Stimulated activated naive CD4-positive, alpha-beta T cell treated with Interleukin-2 at 50 U/mL for 16 hours (primary cell): Measurements from ENCODE around the gene CRYZ.

Experiments
- DNase-seq: peaks from one replicate; lab custom pipeline; 2025; lab: John Stamatoyannopoulos, UW

CRYZ gene

DNA sequence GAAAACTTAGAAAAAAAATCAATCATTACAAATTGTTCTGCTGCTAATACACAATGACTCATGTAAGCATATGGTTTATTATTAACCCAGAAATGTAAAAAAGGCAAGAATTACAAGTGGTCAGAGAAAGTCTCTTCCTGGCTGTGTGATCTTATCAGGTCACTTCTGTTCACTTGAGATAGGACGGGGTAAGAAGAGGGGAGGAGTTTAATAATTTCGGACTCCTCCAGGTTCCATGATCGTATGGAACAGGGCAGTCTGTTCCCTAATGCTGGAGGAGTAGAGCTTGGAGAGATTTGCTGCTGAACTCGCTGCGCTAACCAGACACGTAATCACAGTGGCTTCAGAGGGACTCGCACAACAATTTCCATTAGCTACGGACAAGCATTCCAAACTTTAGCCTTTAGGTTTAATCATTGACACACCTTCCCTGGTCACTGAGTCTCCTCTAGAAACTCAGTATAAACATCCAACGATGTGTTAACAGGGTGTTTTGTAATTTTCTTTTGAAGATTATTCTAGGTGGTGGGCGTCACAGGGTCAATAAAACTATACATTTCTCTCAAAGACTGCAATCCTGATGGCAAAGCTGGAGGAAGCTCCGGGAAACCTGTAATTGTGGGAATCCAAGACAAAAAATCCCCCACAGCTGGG, 1.3 kb downstream of the CRYZ start:
- no peak for DNase-seq

DNA sequence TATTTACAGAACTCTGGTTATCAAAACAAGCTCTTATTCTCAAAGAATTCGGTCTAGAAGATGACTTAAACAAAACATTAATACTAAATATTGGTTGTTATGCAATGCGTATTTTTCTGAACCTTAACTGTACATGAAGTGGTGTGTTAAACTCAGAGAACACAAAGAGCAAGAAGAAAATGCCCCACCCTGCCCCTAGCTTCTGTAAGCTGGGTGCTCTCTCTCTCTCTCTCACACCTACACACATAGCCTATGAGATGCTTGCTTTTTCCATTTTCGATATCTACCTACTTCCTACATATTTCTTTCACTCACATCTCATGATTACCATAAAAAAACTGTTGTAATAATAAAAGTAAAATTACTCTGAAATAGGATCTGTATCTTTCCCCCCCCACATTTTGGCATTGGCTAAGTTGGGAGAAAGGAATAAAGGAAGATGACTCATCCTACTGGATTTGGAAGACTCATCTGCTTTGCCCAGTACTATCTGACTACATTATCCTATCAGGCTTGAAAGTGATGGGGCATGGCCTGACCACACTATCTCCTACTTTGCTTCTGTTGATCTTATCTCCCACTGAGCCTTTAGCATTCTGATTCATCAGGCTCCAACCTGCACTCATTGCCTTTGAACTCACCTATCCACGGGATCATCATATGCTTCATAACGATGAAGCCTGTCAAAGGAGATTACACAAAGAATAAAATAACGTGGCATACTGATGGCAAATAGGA, 2.9 kb downstream of the CRYZ start:
- no peak for DNase-seq

DNA sequence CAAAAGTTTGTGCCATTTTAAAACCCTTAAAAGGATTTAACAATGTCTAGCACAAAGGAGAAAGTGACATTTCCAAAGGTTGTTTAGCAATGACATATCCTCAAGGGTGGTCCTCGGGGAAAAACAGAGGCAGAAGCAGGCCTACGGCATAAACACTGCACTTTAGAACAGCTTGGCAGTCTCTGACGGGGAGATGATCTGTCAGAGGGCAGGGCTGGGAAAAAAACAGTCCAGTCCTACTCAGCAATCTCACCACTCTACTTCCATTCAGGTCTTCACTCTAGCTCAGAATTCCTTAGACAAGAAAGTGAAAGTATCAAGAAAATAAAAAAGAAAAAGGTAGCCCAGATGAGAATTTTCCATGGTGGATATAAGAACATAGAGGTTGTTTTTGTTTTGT, 4.1 kb downstream of the CRYZ start:
- DNase-seq: no peak

DNA sequence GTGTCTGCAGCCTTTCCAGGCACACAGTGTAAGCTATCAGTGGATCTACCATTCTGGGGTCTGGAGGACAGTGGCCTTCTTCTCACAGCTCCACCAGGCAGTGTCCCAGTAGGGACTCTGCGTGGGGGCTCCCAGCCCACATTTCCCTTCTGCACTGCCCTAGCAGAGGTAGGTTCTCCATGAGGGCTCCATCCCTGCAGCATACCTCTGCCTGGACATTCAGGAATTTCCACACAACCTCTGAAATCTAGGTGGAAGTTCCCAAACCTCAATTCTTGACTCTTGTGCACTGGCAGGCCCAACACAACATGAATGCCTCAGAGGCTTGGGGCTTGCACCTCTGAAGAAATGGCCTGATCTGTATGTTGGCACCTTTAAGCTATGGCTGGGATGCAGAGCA, 6.8 kb downstream of the CRYZ start:
- no peak for DNase-seq

DNA sequence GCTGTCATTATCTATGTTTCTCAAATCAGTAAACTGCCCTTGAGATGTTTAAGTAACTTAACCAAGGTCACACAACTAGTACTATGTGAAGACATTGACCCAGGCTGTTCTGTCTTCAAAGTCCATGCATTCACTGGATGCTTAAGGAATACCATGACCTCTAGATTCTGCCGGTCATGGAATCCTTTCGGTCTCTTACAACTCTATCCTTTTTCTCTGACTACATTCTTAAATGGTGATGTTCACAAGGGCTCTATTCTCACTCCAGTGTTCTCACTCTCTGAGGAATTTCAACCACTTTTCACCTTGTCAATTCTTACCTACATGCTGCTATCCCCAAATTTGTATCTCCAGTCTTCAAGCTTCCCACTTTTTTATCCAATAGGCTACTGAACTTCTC, 15.2 kb downstream of the CRYZ start:
- no peak for DNase-seq

DNA sequence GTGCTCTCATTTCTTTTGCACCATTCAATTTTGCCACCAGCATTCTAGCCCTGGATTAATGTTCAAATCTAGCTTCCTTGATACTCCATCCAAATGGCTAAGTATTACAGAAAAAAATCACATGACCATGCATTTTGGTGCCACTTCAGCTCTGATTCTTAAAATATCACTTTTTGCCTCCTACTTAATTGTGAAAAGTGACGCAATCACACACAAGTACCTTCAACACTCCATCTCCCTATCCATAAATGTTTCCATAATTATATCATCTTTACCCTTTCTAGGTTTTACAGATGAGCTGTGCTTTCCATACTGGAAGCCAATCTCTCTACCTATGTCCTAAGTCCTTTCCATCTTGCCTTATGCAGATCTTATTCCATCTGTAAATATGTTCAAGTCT, 16.0 kb downstream of the CRYZ start:
- DNase-seq: no peak

DNA sequence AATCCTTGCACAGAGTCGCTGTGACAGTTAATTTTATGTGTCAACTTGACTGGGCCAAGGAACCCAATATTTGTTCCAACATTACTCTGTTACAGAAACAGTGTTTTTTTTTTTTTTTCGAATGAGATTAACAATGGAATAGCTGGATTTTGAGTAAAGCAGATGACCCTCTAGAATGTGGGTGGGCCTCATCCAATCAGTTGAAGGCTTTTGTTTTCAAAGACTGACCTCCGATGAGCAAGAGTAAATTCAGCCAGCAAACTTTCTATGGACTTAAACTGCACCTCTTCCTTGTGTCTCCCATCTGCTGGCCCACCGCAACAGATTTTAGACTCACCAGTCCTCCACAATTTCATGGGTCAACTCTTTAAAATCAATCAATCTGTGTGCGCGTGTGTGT, 17.0 kb downstream of the CRYZ start:
- no peak for DNase-seq

DNA sequence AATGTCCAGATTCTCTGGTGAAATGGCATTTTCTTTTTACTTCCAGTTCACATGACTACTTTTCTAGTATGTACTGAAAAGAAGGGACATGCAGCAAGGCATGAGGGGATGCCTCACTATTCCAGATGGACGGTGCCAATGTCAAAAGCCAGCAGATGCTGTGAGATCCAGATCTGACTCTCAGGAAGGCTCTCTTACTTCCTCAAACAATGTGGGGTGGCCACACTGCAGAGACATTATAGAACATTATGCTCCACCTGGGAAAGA, 17.7 kb downstream of the CRYZ start:
- no peak for DNase-seq

DNA sequence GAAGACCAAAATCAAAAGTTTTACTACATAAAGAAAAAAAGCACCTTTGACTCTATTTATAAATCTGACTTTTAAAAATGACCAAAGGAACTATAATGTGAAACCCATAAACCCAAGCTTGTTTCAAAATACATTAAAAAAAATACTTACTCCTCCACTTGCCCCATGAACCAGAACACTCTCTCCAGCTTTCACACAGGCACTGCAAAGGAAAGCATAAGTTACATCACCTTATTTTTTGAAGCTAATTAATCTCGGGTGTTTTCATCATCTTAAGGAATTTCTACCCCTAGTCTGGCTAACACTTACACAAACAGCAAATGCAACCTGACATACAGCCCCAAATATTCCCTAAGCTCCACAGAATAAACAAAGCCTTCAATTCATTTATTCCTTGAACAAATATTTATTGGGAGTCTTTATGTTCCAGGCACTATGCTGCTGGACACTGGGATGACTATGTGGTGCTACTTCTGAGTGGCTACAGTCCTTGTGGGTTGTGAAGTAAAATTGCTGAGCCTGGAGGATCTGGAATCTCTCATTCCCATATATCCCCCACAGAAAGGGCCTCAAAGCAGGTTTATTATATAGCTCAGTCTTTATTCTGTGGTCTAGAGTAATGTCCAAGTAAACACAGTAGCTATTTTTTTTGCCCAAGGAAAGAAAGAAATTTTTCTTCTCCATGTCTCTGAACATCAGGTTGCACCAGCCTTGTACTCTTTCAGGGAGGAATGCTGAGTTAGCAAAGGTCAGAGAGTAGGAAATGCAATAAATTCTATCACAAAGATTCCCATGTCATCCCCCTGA, 18.2 kb downstream of the CRYZ start:
- DNase-seq: no peak

DNA sequence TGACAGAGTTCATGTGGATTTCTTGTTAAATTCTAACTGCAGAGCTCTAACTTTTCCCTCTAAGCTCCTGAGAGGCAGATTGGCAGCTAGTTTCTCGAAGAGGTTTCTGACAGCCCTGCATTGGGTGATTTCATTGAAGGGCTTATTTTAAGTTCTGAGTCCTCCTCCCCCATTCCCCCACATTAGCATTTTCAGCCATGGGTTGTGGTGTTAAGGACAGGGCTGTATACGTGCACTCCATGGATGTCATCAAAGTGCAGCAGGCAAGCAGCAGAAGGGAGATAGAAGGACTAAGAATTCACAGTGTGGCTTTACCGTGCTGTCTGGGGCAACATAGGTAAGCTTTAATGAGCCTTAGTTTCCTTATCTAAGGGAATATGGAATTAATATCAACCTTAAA, 19.0 kb downstream of the CRYZ start:
- no peak for DNase-seq

DNA sequence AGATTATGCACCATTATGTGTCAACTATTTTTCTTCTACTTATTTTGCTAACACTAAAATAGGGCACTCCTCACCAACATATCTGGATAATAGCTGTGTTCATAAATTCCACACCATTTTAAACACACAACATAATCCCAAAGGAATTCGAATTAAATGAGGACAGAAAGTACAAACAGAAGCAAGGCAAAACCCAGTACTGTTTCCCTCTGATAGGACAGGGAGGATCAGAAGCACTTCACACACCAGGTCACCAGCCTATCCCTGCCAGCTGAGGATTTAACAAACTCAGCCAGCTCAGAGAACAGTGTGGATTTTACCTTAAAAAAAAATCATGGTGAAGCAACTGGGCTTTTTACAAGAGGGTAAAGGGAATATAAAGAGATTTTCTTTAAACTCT, 20.0 kb downstream of the CRYZ start:
- DNase-seq: no peak

DNA sequence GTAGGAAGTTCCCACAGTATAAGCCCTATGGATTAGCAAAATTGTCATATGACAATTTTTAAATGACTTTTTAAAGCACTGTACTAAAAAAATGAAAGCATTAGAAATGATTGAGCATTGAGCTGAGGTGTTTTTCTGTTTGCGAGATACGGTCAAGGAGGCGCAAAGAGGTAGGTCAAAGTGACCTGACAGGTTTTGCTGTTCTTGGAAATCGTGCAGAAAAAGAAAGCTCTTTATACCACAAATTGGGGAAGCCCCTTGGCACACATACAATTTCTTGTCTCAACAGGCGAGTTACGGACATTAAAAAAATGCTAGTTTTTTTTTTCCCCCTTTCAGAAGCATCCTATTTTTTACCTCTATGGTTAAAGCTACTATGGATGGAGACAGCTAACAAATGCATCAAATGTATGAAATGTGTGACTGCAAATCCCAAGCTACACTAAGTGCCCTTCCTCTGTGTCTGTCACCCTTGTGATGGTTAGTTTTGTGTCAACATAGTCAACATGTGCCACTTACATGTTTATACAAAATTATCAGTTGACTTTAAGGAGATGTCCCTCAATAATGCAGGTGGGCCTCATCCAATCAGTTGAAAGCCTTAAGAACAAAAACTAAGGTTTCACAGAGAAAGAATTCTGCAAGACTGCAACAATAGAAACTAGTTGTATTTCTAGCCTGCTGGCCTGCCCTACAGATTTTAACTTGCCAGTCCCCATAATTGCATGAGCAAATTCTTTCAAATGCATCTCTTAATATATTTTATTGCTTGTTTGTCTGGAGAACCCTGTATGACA, 29.3 kb downstream of the CRYZ start:
- DNase-seq: no peak

DNA sequence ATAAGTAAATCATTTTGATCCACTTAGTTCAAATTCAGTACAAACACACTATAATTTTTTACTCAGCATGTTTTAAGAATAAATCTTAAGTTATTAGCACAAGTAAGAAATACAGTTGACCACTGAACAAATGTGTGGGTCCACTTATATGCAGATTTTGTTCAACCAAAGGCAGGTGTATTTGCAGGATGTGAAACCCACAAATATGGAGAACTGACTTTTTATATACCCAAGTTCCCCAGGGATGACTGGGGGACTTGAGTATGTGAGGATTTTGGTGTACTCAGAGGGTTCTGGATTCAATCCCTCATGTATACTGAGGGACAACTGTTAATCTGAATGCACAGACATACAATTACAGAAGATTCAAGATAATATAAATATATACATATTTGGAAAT, 33.5 kb downstream of the CRYZ start:
- no peak for DNase-seq

DNA sequence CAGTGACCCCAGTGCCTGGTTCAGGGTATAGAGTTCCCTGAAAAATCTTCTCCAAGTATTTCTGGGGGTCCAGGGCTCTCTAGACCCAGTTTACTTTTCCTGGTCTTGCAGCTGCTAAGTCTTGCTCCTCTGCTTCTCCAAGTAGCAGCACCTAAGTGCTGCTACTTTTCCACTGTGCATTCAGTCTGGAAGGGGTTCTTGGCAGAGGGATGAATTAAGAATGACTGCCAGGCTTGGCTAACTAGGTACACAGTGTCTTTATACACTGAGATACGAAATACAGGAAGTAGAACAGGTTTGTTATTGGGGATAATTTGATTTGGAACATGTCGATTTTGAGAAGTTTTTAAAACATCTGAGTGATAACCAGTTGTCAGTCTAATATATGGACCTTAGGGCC, 35.0 kb downstream of the CRYZ start:
- no peak for DNase-seq

DNA sequence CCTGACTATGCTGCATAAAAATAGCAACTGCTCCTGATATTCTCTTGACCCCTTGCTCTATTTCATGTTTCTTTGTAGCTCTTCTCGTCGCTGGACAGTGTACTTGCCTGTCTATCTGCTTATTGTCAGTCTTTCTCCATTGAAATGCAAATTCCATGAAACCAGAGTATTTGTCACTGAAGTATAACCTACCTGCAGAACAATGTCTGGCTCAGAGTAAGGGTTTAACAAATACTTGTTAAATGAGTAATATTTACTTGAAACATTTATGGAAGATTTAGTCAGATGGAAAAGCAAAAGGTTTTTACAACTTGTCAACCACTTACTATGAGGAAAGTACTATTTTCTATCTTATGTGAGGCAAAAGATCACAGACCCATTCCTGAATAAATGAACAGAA, 39.4 kb downstream of the CRYZ start:
- no peak for DNase-seq

DNA sequence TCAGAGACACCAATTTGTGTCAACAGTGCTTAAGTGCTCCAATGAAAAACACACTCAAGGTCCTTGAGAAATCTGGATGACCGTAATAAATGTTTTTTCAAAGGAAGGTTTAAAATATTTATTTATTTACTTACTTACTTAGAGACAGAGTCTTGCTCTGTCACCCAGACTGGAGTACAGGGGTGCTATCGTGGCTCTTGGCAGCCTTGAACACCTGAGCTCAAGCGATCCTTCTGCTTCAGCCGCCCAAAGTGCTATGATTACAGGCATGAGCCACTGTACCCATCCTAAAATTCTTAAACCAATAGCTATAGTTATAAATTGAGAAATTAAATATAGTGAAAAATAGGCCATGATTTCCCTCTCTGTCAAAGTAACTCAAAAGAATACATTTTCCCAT, 41.9 kb downstream of the CRYZ start:
- DNase-seq: no peak

DNA sequence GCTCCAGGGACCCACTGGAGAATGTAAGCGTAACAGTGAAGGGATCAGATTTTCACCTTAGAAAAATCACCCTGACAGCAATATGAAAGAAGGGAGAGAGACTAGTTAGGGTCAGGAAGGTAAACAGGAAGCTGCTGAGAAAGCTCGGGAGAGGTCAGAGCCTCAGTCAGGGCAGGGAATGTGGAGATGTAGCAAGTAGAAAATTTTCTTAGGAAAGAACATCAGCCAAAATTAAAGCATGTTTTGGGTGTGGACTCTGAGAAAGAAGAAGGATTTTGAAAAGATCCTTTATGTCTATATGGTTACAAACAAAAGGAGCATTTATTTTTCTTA, 42.5 kb downstream of the CRYZ start:
- DNase-seq: no peak

DNA sequence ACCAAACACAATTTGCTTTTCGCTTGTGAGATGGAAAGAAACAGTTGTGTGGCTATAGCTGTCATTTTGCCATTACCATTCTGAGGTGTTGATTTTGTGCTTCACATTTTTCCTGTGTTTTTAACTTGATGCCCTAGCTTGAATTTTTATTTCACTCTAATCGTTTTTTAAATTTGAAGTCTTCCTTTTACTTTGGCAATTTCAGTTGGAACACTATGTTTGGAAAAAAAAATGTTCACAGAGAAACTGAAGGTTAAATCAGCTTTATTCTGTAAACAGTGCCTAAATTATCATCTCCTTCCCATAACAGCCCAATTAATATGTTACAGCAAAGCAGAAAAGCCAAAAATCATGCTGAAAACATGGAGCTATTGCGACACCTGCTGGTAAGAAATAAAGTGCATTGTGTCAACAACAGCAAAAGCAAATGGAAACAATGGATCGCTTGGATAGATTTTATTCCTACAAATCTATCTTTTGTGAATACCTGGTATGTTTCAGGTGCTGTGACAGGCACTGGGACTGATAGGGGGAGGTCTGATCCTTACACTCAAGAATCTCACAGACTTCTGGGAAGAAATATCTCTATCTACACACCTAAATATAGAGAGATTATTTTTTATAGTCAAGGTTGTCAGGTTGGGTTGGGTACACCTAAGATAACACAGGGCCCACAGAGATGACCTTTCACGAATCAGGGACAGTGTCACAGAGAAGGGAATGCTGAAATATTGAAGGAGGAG, 43.1 kb downstream of the CRYZ start:
- DNase-seq: no peak

DNA sequence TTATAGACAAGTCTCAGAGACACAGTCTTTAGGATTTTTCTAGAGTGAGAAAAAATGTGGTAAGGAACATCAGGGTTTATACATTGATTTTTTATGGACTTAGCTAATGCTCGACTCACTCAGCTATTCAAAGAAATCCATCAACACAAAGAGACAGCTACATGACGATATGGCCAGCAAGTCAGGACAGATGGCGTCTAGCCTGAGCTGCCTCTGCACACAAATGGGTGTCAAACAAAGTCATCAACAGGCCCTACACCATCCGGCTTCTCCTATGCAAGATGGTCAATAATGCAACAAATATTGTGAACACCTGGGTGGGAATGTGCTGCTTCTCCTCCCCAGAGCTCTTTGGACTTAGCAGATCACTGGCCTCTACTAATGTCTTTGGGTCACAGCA, 45.9 kb downstream of the CRYZ start:
- DNase-seq: no peak

DNA sequence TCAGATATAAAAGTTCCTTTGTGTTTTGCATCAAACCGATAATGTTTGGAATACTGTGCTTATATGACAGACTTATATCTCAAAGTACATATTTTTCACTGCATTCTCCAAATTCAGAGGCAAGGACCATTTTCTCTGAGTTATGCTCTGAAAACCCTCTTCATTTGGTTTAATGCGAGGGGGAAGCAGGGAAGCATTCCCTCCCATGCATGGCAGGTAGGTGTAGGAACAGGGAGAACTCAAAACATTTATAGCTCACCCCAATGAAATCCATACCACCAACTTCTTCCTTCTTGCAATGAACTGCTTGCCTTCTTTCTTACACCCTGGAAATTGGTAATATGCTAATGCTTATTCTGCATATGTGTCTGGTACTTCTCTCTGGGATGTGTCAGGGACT, 48.5 kb downstream of the CRYZ start:
- DNase-seq: no peak

DNA sequence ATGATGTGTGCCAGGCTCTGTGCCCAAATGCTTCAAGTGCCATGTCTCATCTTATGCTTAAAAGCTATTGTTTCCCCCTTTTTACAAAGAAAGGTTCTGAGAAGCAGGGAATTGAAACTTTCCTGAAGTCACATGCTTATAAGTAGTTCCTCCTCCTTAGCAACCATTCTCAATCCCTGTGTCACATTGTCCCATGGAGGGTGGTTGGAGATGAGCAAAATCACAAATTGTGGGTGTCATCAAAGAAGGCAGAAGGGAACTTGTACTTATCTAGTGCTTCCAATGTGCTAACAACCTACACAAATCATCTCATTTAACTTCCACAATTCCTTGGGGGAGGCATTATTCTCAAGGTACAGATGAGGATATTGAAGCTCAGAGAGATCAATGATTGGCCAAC, 49.2 kb downstream of the CRYZ start:
- no peak for DNase-seq

DNA sequence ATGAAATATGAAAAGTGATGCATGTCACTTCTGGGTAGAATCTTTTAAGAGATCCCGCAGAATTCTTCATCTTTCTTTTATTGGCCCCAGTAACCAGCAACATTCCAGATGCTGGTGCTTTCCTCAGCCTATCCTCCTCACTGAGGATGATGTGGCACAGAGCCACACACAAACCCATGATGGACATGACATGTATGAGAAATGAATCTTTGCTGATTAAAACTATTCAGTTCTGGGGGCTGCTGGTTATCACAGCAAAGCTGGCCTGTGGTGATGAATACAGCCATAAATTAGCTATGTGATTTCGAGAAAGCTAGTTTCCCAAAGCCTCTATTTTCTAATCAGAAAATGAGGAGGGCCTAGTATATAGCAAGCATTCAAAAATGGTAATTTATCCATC, 51.0 kb downstream of the CRYZ start:
- DNase-seq: no peak
